WTC11 (cell line): Measurements from ENCODE around the gene FGR. TPM values are rescaled to one million over a fixed set of nuclear protein-coding genes. Genes with fewer than 3 reads are reported as not detected.

ENCODE experiments used
- ATAC-seq: fragments of 200-7000 bp; cut with Tn5 transposase; 2 replicates; pipeline ENCODE4 v1.10.0; 2021; ENCODE audit warnings: mild to moderate bottlenecking, moderate library complexity
- CTCF ChIA-PET: fragments of 300-600 bp; sonication (Branson Sonifier 250); formaldehyde crosslinking; loops from one replicate; lab custom pipeline; 2021; ENCODE audit warnings: antibody characterized with exemption; lab: Charles Lee
- POLR2A ChIA-PET: fragments of 350-600 bp; sonication (Branson Sonifier 250); formaldehyde crosslinking; loops from one replicate; lab custom pipeline; 2021; ENCODE audit warnings: antibody characterized with exemption; lab: Charles Lee
- DNase-seq: peaks from one replicate; pipeline ENCODE4 v3.0.0; 2021; ENCODE audit warnings: low spot score
- H3K27ac Mint-ChIP-seq: 2 replicates; pipeline ENCODE4 v1.8.0; 2021; ENCODE audit warnings: mixed read lengths
- H3K27me3 Mint-ChIP-seq: 2 replicates; pipeline ENCODE4 v1.8.0; 2021; ENCODE audit warnings: low read depth, mild to moderate bottlenecking, moderate library complexity, mixed read lengths
- H3K36me3 Mint-ChIP-seq: 2 replicates; pipeline ENCODE4 v1.8.0; 2021; ENCODE audit warnings: mixed read lengths
- H3K4me1 Mint-ChIP-seq: 2 replicates; pipeline ENCODE4 v1.8.0; 2022; ENCODE audit warnings: mixed read lengths
- H3K4me3 Mint-ChIP-seq: 2 replicates; pipeline ENCODE4 v1.8.0; 2021; ENCODE audit warnings: mild to moderate bottlenecking, moderate library complexity, mixed read lengths
- H3K9me3 Mint-ChIP-seq: 2 replicates; pipeline ENCODE4 v1.8.0; 2021; ENCODE audit warnings: mixed read lengths
- AR ChIP-seq: fragments of 250-450 bp; sonication (Bioruptor Pico); IDR thresholded peaks from 2 replicates; pipeline ENCODE4 v1.9.0; 2021; ENCODE audit warnings: mild to moderate bottlenecking
- ATF3 ChIP-seq: sonication (generic); formaldehyde crosslinking; conservative IDR thresholded peaks from 2 replicates; pipeline ENCODE4 v1.8.1; 2022; ENCODE audit warnings: mild to moderate bottlenecking, missing genetic modification reagents
- GRHL2 ChIP-seq: fragments of 250-450 bp; sonication (Bioruptor Pico); IDR thresholded peaks from 2 replicates; pipeline ENCODE4 v1.8.0; 2022; ENCODE audit warnings: mild to moderate bottlenecking, moderate library complexity; ENCODE audit not compliant: insufficient replicate concordance, severe bottlenecking
- HMGXB4 ChIP-seq: sonication (generic); formaldehyde crosslinking; IDR thresholded peaks from 2 replicates; pipeline ENCODE4 v1.8.1; 2023; ENCODE audit warnings: mild to moderate bottlenecking, moderate library complexity, missing genetic modification reagents
- NFYB ChIP-seq: sonication (generic); formaldehyde crosslinking; conservative IDR thresholded peaks from 2 replicates; pipeline ENCODE4 v1.8.0; 2022; ENCODE audit warnings: low read depth, missing genetic modification reagents
- RELA ChIP-seq: sonication (generic); formaldehyde crosslinking; IDR thresholded peaks from 2 replicates; pipeline ENCODE4 v1.8.1; 2022; ENCODE audit warnings: missing genetic modification reagents, mild to moderate bottlenecking, borderline replicate concordance
- RORB ChIP-seq: fragments of 250-450 bp; sonication (Bioruptor Pico); IDR thresholded peaks from 2 replicates; pipeline ENCODE4 v1.9.0; 2021; ENCODE audit warnings: mild to moderate bottlenecking
- ZNF281 ChIP-seq: sonication (generic); formaldehyde crosslinking; IDR thresholded peaks from 2 replicates; pipeline ENCODE4 v1.8.0; 2023; ENCODE audit warnings: mild to moderate bottlenecking, missing genetic modification reagents
- total RNA-seq: library from RNA; stranded (reverse); gene quantifications from 3 replicates; pipeline ENCODE4 v1.2.3, GENCODE V29; 2021
- TF ChIP-seq, protein P1 (sequence below): fragments of 250-450 bp; sonication (Bioruptor Pico); IDR thresholded peaks from 2 replicates; pipeline ENCODE4 v1.9.0; 2021; ENCODE audit warnings: moderate library complexity, mild to moderate bottlenecking, inconsistent platforms, borderline replicate concordance
- TF ChIP-seq, protein P2 (sequence below): sonication (generic); formaldehyde crosslinking; IDR thresholded peaks from 2 replicates; pipeline ENCODE4 v1.8.0; 2022; ENCODE audit warnings: mild to moderate bottlenecking, missing genetic modification reagents
- TF ChIP-seq, protein P3 (sequence below): fragments of 250-450 bp; sonication (Bioruptor Pico); IDR thresholded peaks from 2 replicates; pipeline ENCODE4 v1.9.0; 2021; ENCODE audit warnings: mild to moderate bottlenecking
- TF ChIP-seq, protein P4 (sequence below): sonication (generic); formaldehyde crosslinking; IDR thresholded peaks from 2 replicates; pipeline ENCODE4 v1.8.1; 2023; ENCODE audit warnings: mild to moderate bottlenecking, missing genetic modification reagents
- TF ChIP-seq, protein P5 (sequence below): sonication (generic); formaldehyde crosslinking; IDR thresholded peaks from 2 replicates; pipeline ENCODE4 v1.8.1; 2023; ENCODE audit warnings: mild to moderate bottlenecking, missing genetic modification reagents, moderate library complexity

The FGR gene
- total RNA-seq, 1 experiment from 2014 or later, result 0.77 TPM

DNA sequence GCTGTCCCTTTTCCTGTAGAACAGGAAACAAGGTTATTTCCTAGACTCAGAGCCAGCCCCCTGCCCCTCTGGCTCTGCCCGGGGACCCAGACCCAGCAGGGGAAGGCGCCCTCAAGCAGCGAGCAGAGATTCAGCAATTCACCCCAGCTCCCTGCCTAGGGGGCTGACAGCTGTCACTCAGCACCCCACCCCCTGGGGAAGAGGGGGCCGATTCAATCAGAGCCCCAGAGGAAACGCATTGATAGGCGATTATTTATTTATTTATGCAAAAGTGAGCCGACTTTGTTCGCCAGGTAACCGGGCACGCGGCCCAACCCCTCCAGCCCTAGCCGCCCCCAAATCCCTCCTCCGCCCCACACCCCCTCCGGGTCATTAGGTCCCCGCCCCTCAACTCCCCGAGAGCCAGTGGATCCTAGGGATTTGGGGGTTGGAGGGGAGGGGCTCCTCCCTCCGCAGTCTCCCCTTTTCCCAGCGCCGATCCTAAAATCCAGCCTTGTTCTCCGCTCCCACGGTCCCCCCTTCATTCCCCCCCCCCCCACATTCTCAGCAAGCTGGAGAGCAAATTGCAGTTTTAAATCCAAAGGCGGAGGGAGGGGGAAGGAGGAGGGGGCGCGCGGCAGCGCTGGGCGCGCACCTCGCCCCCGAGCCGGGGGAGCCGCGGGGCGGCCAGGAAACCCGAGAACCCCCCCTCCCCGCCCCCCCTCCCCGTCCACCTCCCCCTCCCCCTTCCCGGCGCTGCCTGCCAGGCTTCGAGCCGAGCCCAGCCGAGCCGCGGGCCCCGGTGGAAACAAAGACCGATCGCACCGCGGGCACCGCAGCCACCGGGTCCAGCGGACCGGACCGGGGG lies 32.3 kb downstream of the FGR start (continued):
- peak; percentile 28; the same call in 1 of the 2 replicates for TF ChIP-seq HMGXB4 (CRISPR knock-in tag)
- TF ChIP-seq, protein P1, sequence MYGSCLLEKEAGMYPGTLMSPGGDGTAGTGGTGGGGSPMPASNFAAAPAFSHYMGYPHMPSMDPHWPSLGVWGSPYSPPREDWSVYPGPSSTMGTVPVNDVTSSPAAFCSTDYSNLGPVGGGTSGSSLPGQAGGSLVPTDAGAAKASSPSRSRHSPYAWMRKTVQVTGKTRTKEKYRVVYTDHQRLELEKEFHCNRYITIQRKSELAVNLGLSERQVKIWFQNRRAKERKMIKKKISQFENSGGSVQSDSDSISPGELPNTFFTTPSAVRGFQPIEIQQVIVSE, result no peak
- TF ChIP-seq, protein P2, sequence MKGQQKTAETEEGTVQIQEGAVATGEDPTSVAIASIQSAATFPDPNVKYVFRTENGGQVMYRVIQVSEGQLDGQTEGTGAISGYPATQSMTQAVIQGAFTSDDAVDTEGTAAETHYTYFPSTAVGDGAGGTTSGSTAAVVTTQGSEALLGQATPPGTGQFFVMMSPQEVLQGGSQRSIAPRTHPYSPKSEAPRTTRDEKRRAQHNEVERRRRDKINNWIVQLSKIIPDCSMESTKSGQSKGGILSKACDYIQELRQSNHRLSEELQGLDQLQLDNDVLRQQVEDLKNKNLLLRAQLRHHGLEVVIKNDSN, result no peak

GRCh38 chr1:27601771-27602461 lies 33.1 kb downstream of the FGR start:
- Mint-ChIP-seq H3K27ac (no peak overlapping the region), H3K9me3 (no peaks in the 10 kb centered on the region), H3K4me3 (peak overlapping the region; percentile 77), H3K4me1 (peaks cover 51% of the 10 kb centered on the region), H3K36me3 (no peaks in the 10 kb centered on the region), H3K27me3 (no peaks in the 10 kb centered on the region; the same call in 1 of the 2 replicates)
- CTCF ChIA-PET, result interaction anchor here (0.5 to 13.6 kb wide), 22 partner anchors 10 to 301 kb away, joined by 3 to 376 read pairs (median 5); partner anchors contain the start of genes CD164L2 and WASF2
- POLR2A ChIA-PET, result interaction anchor here (0.8 to 6.5 kb wide), 5 partner anchors 27 to 186 kb away, joined by 4 to 33 read pairs (median 6); no protein-coding TSS in a partner anchor
- TF ChIP-seq GRHL2 (CRISPR knock-in tag), result no peak
- TF ChIP-seq RORB (CRISPR knock-in tag), result no peak
- TF ChIP-seq NFYB, result no peak
- ATAC-seq, result no peak
- no peak for DNase-seq

DNA sequence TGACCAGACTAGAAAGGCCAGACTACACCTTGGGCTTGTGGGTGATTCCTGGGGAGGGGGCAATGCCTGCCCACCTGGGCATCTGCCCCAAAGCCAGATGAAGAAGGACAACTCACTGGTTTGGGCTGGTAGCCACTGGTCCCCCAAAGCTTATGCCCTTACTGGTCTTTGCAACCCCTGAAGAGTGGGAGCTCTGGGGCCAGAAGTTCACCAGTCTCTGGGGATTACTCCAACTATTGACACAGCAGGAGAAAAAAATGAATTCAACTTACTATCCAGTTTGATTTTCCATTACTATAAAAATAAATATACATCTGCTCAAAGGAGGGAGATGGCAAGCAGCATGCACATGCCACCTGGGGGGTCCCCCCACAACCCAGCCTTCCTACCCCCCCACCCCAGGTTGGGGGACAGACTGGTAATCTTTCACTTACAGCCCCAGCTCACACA lies 33.6 kb downstream of the FGR start:
- ChIA-PET POLR2A (interaction anchor here (1.0 to 6.5 kb wide), 4 partner anchors 26 to 44 kb away, joined by 3 to 33 read pairs (median 10); no protein-coding TSS in a partner anchor), CTCF (interaction anchor here (0.9 to 13.6 kb wide), 28 partner anchors 10 to 301 kb away, joined by 3 to 376 read pairs (median 6); no protein-coding TSS in a partner anchor)
- H3K4me3 Mint-ChIP-seq, result peak overlapping the region; percentile 57
- H3K4me1 Mint-ChIP-seq, result peaks cover 46% of the 10 kb centered on the region
- no peaks in the 10 kb centered on the region for H3K9me3 Mint-ChIP-seq
- DNase-seq, result no peak
- H3K27ac Mint-ChIP-seq, result no peak overlapping the region
- H3K27me3 Mint-ChIP-seq, result no peaks in the 10 kb centered on the region; the same call in 1 of the 2 replicates
- no peak for ATAC-seq
- no peaks in the 10 kb centered on the region for H3K36me3 Mint-ChIP-seq
- TF ChIP-seq GRHL2 (CRISPR knock-in tag), result no peak
- TF ChIP-seq RELA (CRISPR knock-in tag), result no peak
- TF ChIP-seq, protein P3, sequence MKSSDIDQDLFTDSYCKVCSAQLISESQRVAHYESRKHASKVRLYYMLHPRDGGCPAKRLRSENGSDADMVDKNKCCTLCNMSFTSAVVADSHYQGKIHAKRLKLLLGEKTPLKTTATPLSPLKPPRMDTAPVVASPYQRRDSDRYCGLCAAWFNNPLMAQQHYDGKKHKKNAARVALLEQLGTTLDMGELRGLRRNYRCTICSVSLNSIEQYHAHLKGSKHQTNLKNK (CRISPR knock-in tag), result no peak
- no peak for TF ChIP-seq RORB (CRISPR knock-in tag)
- no peak for TF ChIP-seq ATF3 (CRISPR knock-in tag)
- no peak for TF ChIP-seq AR
- TF ChIP-seq, protein P4, sequence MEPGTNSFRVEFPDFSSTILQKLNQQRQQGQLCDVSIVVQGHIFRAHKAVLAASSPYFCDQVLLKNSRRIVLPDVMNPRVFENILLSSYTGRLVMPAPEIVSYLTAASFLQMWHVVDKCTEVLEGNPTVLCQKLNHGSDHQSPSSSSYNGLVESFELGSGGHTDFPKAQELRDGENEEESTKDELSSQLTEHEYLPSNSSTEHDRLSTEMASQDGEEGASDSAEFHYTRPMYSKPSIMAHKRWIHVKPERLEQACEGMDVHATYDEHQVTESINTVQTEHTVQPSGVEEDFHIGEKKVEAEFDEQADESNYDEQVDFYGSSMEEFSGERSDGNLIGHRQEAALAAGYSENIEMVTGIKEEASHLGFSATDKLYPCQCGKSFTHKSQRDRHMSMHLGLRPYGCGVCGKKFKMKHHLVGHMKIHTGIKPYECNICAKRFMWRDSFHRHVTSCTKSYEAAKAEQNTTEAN, result no peak
- TF ChIP-seq, protein P5, sequence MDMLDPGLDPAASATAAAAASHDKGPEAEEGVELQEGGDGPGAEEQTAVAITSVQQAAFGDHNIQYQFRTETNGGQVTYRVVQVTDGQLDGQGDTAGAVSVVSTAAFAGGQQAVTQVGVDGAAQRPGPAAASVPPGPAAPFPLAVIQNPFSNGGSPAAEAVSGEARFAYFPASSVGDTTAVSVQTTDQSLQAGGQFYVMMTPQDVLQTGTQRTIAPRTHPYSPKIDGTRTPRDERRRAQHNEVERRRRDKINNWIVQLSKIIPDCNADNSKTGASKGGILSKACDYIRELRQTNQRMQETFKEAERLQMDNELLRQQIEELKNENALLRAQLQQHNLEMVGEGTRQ, result no peak
- no peak for TF ChIP-seq ZNF281 (CRISPR knock-in tag)
